A673 (cell line): ENCODE results near the gene IL1RAPL2. TPM values are rescaled to one million over a fixed set of nuclear protein-coding genes. Genes with fewer than 3 reads are reported as not detected.

ENCODE experiments used
- BruUV-seq: library from RNA; stranded (reverse); fragments of 400-500 nt; replicated peaks from 2 replicates; lab custom pipeline; 2021; lab: Mats Ljungman, UMichigan
- CTCF ChIA-PET: fragments of 300-600 bp; sonication (Branson Sonifier 250); formaldehyde crosslinking; loops from one replicate; lab custom pipeline; 2022; ENCODE audit warnings: antibody characterized with exemption; lab: Charles Lee
- POLR2A ChIA-PET: fragments of 300-600 bp; sonication (Branson Sonifier 250); formaldehyde crosslinking; loops from one replicate; lab custom pipeline; 2022; ENCODE audit warnings: antibody characterized with exemption; ENCODE audit not compliant: low non-redundant PET; lab: Charles Lee
- DNase-seq: peaks from one replicate; pipeline ENCODE4 v3.0.0-alpha.2; 2015; ENCODE audit warnings: low spot score
- H3K27ac ChIP-seq: fragments of 200-600 bp; sonication (generic); 2 replicates; pipeline ENCODE4 v1.5.1; 2016; ENCODE audit warnings: mixed run types, low read depth, mild to moderate bottlenecking, mixed read lengths, antibody characterized with exemption, low read length; ENCODE audit not compliant: poor library complexity, severe bottlenecking
- H3K27me3 ChIP-seq: fragments of 200-600 bp; sonication (generic); replicated peaks from 2 replicates; pipeline ENCODE4 v1.6.1; 2017; ENCODE audit warnings: mixed run types, low read depth, mild to moderate bottlenecking, mixed read lengths, antibody characterized with exemption, low read length; ENCODE audit not compliant: insufficient read depth, poor library complexity
- H3K36me3 ChIP-seq: fragments of 200-600 bp; sonication (generic); 2 replicates; pipeline ENCODE4 v1.6.1; 2016; ENCODE audit warnings: mixed run types, mild to moderate bottlenecking, mixed read lengths, antibody characterized with exemption, low read length; ENCODE audit not compliant: insufficient read depth, poor library complexity, severe bottlenecking
- H3K4me1 ChIP-seq: fragments of 200-600 bp; sonication (generic); 2 replicates; pipeline ENCODE4 v1.6.1; 2017; ENCODE audit warnings: mixed run types, mild to moderate bottlenecking, mixed read lengths, antibody characterized with exemption, low read length; ENCODE audit not compliant: insufficient read depth, poor library complexity, severe bottlenecking
- H3K4me3 ChIP-seq: fragments of 200-600 bp; sonication (generic); 2 replicates; pipeline ENCODE4 v1.5.1; 2016; ENCODE audit warnings: low read depth, mixed run types, mild to moderate bottlenecking, mixed read lengths, low read length; ENCODE audit not compliant: poor library complexity, severe bottlenecking
- H3K9me3 ChIP-seq: fragments of 200-600 bp; sonication (generic); 2 replicates; pipeline ENCODE4 v1.6.1; 2016; ENCODE audit warnings: mixed run types, low read depth, mild to moderate bottlenecking, mixed read lengths, antibody characterized with exemption, low read length; ENCODE audit not compliant: poor library complexity, severe bottlenecking
- CTCF ChIP-seq: fragments of 300-800, 200-600 bp; sonication (generic); conservative IDR thresholded peaks from 2 replicates; pipeline ENCODE4 v1.5.1; 2017; ENCODE audit warnings: low read depth, mild to moderate bottlenecking, antibody characterized with exemption, low read length, moderate library complexity, mixed read lengths
- EZH2 ChIP-seq: fragments of 200-600 bp; sonication (generic); IDR thresholded peaks from 2 replicates; pipeline ENCODE4 v1.6.1; 2017; ENCODE audit warnings: borderline replicate concordance, low read depth, mild to moderate bottlenecking, mixed read lengths, antibody characterized with exemption, low read length; ENCODE audit not compliant: poor library complexity, severe bottlenecking
- intact Hi-C: fragments of 100-400 bp; cut with micrococcal nuclease; formaldehyde crosslinking; loops from one replicate; pipeline ENCODE4 v1.10.0; 2022; ENCODE audit not compliant: unreplicated experiment
- total RNA-seq: library from RNA; stranded (reverse); gene quantifications from 2 replicates; pipeline ENCODE4 v1.2.3, GENCODE V29; 2021

The IL1RAPL2 gene
- total RNA-seq, 1 experiment from 2014 or later: not detected

GRCh38 chrX:104795804-104796203 is 229.8 kb downstream of the IL1RAPL2 start:
- intact Hi-C loops: no loop called here
- no peak overlapping the region for H3K27ac ChIP-seq
- POLR2A ChIA-PET: no interaction called here
- H3K4me1 ChIP-seq: no peaks in the 10 kb centered on the region
- no peaks in the 10 kb centered on the region for H3K36me3 ChIP-seq
- no TSS peak for BruUV-seq
- H3K4me3 ChIP-seq: no peak overlapping the region
- no peak for TF ChIP-seq CTCF
- no peak for TF ChIP-seq EZH2
- H3K27me3 ChIP-seq: peaks cover 6% of the 10 kb centered on the region
- CTCF ChIA-PET: no interaction called here
- DNase-seq: no peak
- no peaks in the 10 kb centered on the region for H3K9me3 ChIP-seq

- CTCF ChIA-PET: no interaction called here
- no peak for DNase-seq
- intact Hi-C loops: no loop called here
These were observed 237.2 kb downstream of the IL1RAPL2 start for GRCh38 chrX:104803219-104803618.

GRCh38 chrX:104806346-104806745 is 240.3 kb downstream of the IL1RAPL2 start:
- TF ChIP-seq EZH2 (no peak), CTCF (no peak)
- H3K36me3 ChIP-seq: no peaks in the 10 kb centered on the region
- POLR2A ChIA-PET: no interaction called here
- H3K4me3 ChIP-seq: no peak overlapping the region
- intact Hi-C loops: no loop called here
- no peaks in the 10 kb centered on the region for H3K9me3 ChIP-seq
- H3K27ac ChIP-seq: no peak overlapping the region
- BruUV-seq: no TSS peak
- H3K27me3 ChIP-seq: no peaks in the 10 kb centered on the region
- H3K4me1 ChIP-seq: no peaks in the 10 kb centered on the region
- no peak for DNase-seq
- CTCF ChIA-PET: no interaction called here

More at GRCh38 chrX:104803219-104803618, 237.2 kb downstream of the IL1RAPL2 start:
- Histone ChIP-seq H3K9me3 (no peaks in the 10 kb centered on the region), H3K27ac (no peak overlapping the region), H3K36me3 (no peaks in the 10 kb centered on the region), H3K27me3 (no peaks in the 10 kb centered on the region), H3K4me3 (no peak overlapping the region), H3K4me1 (no peaks in the 10 kb centered on the region)
- no TSS peak for BruUV-seq
- POLR2A ChIA-PET: no interaction called here
- TF ChIP-seq EZH2 (no peak), CTCF (no peak)
